ENCODE data around the gene TANGO6. TPM values are rescaled to one million over a fixed set of nuclear protein-coding genes. Genes with fewer than 3 reads are reported as not detected.
A peak's percentile ranks its signal among the peaks of the same experiment; 100 is the strongest.

Gene TANGO6
- total RNA-seq, 1 donor from 2014 or later = 12.2 TPM

- ATAC-seq = peak; percentile 76
- DNase-seq (ENCODE audit: low spot score) = no peak
These were observed 151.7 kb downstream of the TANGO6 start for GRCh38 chr16:68995011-68995504.

- ATAC-seq (no peak), DNase-seq (ENCODE audit: low spot score) (no peak)
These were observed 154.2 kb downstream of the TANGO6 start for GRCh38 chr16:68997564-68997963.

- ATAC-seq (no peak), DNase-seq (ENCODE audit: low spot score) (no peak)
These were observed 155.8 kb downstream of the TANGO6 start for GRCh38 chr16:68999114-68999513.

- DNase-seq (ENCODE audit: low spot score) (no peak), ATAC-seq (no peak)
These were observed 160.2 kb downstream of the TANGO6 start for GRCh38 chr16:69003500-69003899.

- DNase-seq (ENCODE audit: low spot score) (no peak), ATAC-seq (no peak)
These were observed 162.5 kb downstream of the TANGO6 start for GRCh38 chr16:69005641-69006355.

- ATAC-seq = no peak
- no peak for DNase-seq (ENCODE audit: low spot score)
These were observed 169.6 kb downstream of the TANGO6 start for GRCh38 chr16:69012906-69013305.

GRCh38 chr16:69013991-69014390 is 170.7 kb downstream of the TANGO6 start:
- DNase-seq (ENCODE audit: low spot score) (no peak), ATAC-seq (no peak)

- DNase-seq (ENCODE audit: low spot score) (no peak), ATAC-seq (no peak)
These were observed 171.5 kb downstream of the TANGO6 start for GRCh38 chr16:69014811-69015210.

GRCh38 chr16:69017036-69017783 is 173.9 kb downstream of the TANGO6 start:
- ATAC-seq = peak; percentile 30

GRCh38 chr16:69019811-69020210 is 176.5 kb downstream of the TANGO6 start:
- DNase-seq (ENCODE audit: low spot score) (no peak), ATAC-seq (no peak)

More at GRCh38 chr16:69017036-69017783, 173.9 kb downstream of the TANGO6 start:
- no peak for DNase-seq (ENCODE audit: low spot score)

GRCh38 chr16:69029121-69029520 is 185.8 kb downstream of the TANGO6 start:
- ATAC-seq = no peak

GRCh38 chr16:69031877-69032301 is 188.6 kb downstream of the TANGO6 start:
- DNase-seq (ENCODE audit: low spot score) (no peak), ATAC-seq (peak; percentile 81)

More at GRCh38 chr16:69029121-69029520, 185.8 kb downstream of the TANGO6 start:
- DNase-seq (ENCODE audit: low spot score) = no peak

GRCh38 chr16:69033151-69033949 is 190.0 kb downstream of the TANGO6 start:
- ATAC-seq (no peak), DNase-seq (ENCODE audit: low spot score) (no peak)

GRCh38 chr16:69035375-69035774 is 192.0 kb downstream of the TANGO6 start:
- ATAC-seq (no peak), DNase-seq (ENCODE audit: low spot score) (no peak)

GRCh38 chr16:69036399-69037091 is 193.2 kb downstream of the TANGO6 start:
- DNase-seq (ENCODE audit: low spot score) = no peak
- ATAC-seq = no peak

- ATAC-seq (no peak), DNase-seq (ENCODE audit: low spot score) (no peak)
These were observed 194.2 kb downstream of the TANGO6 start for GRCh38 chr16:69037373-69038160.

GRCh38 chr16:69039333-69039941 is 196.1 kb downstream of the TANGO6 start:
- DNase-seq (ENCODE audit: low spot score) = no peak
- no peak for ATAC-seq

- ATAC-seq = peak; percentile 93
These were observed 197.0 kb downstream of the TANGO6 start for GRCh38 chr16:69040144-69040909.

More at GRCh38 chr16:69040144-69040909, 197.0 kb downstream of the TANGO6 start:
- peak; percentile 72 for DNase-seq (ENCODE audit: low spot score)

Data from left lobe of liver (tissue), 2 donors.